NCI-H748 (cell line): ENCODE data around the gene RTTN.

ENCODE experiments used
- DNase-seq: peaks from one replicate; lab custom pipeline; 2025; ENCODE audit not compliant: unreplicated experiment; lab: John Stamatoyannopoulos, UW

RTTN gene

DNA sequence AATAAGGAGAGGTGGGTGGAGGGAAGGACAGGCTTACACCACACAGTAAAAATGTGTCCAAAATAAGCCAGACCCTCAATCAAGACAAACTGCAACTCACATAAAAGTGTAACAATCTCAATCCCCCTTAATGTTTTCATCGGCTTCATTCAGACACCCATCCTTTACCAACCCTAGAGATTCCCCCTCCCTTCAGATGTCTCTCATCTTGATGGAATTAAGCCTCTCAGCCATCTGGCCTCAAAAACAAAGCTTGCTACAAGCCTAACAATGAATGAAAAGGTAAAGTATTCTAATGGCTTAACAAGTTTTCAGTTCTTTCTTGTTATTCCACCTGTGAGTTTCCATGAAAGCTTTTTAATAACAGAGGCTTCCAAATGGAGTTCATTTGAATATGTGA lies 5.2 kb downstream of the RTTN start:
- DNase-seq = no peak

GRCh38 chr18:70197844-70198243 lies 7.6 kb downstream of the RTTN start:
- DNase-seq = no peak

DNA sequence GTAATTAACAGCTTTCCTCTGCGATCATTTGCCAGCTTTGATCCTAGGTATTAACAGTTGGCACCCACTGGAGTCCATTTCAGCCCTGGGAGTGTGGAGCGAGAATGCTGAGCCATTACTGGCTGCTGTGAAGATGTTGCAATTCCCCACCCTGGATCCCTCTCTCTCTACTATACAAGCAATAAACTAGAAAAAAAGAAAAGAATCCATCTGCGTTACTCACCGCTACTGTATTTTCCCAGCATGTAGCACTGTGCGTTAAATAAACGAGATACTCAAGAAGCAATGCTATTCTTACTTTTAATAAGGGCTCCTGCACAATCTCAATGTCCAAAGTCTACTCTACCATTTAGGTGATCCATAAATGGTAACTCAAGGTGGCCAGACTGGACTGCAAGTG lies 8.5 kb downstream of the RTTN start:
- DNase-seq = no peak

GRCh38 chr18:70195852-70196434 lies 9.5 kb downstream of the RTTN start:
- DNase-seq = peak; percentile 54

GRCh38 chr18:70195014-70195614 lies 10.4 kb downstream of the RTTN start:
- DNase-seq = no peak

DNA sequence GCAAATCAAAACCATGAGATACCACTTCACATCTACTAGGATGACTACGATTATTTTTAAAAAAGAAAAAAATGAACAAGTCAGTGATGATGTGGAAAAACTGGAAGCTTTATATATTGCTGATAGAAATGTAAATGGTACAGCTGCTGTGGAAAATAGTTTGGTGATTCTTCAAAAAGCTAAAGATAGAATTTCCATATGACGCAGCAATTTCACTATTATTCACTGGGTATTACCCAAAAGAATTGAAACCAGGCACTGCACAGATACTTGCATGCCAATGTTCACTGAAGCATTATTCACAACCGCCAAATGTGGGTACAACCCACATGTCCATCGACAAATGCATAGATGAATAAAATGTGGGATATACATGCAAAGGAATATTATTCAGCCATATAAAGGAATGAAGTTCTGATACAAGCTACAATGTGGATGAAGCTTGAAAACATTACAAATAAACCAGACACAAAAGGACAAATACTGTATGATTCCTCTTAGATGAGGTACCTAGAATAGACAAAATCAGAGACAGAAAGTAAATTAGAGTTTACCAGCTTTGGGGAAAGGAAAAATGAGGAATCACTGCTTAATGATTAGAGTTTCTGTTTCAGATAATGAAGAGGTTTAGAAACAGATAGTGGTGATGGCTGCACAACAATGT lies 11.1 kb downstream of the RTTN start:
- no peak for DNase-seq

DNA sequence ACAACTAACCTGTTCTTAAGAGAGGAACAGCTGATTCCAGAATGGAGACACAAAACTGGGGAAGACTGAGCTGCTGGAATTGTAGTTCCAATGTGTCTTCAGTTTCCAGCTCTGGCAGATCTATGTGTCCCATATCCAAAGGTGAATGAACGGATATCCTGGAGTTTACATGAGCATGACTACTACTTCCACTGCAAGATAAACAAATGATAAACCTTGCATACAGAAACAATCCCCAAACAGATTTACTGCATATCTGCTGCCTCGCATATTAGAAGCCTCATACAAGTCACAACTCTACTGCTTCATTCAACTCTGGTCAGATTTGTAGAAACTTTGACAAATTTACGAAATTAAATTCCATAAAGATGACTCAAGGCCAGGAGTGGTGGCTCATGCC lies 15.0 kb downstream of the RTTN start:
- DNase-seq = no peak

DNA sequence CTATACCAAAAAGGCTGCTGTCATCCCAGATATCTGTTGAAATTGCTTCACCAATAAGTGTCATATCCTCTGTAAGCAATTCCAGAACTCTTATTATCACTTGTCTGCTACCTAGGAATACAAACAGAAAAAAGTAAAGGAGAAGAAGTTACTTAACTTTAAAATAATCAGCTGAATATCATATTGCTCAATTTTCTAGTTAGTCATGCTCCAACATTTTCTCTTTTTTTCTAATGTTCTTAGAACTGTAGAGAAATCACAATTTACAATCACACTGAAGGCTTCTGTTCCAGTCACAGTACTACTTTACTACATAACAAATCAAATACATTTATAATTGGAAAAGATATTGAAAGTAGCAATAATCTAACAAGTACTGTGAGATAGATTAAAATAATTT lies 17.4 kb downstream of the RTTN start:
- DNase-seq = no peak

DNA sequence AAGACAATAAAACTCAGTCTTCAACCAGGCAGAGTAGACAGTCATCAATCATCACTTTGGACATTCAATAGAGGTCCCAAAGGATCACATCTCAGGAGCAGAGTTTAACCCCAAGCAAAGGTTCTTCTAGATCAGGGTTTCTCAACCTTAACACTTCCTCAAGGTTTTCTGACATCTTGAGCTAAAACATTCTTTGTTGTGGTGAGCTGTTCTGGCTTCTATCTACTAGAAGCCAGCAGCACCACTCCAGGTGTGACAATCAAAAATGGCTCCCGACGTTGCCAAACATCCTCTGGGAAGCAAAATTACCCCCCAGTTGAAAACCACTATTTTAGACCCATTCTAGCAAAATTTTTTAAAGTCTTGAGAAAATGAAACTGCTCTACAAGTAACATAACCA lies 22.0 kb downstream of the RTTN start:
- DNase-seq = no peak

- DNase-seq = no peak
Observed at GRCh38 chr18:70182548-70182947, 22.9 kb downstream of the RTTN start.

DNA sequence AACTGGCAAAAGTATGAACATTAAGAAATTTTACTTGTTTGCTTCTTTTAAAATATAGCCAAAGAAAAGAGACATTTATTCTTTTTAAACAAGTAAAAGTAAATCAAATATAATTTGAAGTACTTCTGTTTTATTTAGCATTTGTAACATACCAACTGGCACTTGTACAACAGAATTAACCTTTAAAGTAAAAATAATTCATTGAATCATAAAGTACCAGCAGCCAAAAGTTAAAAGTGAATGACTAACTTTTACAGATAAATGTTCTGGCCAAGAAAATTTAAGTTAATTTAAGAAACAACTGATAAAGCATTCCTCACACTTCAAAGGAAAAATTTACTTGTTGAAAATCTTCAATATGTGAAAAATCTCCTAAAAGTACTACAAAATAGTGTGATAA lies 23.8 kb downstream of the RTTN start:
- no peak for DNase-seq

- DNase-seq = no peak
Observed at GRCh38 chr18:70181015-70181414, 24.5 kb downstream of the RTTN start.

- DNase-seq = no peak
Observed at GRCh38 chr18:70176537-70176936, 28.9 kb downstream of the RTTN start.

GRCh38 chr18:70175216-70175615 lies 30.3 kb downstream of the RTTN start:
- no peak for DNase-seq

- no peak for DNase-seq
Observed at GRCh38 chr18:70172225-70172624, 33.3 kb downstream of the RTTN start.

GRCh38 chr18:70169747-70170146 lies 35.7 kb downstream of the RTTN start:
- DNase-seq = no peak

DNA sequence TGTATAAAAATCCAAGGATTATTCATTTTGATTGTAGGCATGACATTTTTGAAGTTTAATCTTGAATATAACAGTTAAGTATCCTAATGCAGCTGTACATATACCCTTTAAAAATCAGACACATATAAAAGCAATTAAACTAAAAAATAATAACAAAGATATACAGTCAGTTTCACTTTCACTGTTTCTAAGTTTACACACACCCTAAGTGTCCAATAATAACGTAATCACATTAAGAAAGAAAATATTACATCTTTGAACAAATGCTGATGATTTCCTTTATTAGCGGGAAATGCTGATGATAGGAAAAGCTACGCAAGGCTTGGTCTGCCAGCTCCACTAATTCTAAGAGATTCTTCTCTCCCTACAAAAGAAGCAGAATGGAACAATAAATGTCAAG lies 38.8 kb downstream of the RTTN start:
- no peak for DNase-seq

- DNase-seq = no peak
Observed at GRCh38 chr18:70165936-70166335, 39.6 kb downstream of the RTTN start.

DNA sequence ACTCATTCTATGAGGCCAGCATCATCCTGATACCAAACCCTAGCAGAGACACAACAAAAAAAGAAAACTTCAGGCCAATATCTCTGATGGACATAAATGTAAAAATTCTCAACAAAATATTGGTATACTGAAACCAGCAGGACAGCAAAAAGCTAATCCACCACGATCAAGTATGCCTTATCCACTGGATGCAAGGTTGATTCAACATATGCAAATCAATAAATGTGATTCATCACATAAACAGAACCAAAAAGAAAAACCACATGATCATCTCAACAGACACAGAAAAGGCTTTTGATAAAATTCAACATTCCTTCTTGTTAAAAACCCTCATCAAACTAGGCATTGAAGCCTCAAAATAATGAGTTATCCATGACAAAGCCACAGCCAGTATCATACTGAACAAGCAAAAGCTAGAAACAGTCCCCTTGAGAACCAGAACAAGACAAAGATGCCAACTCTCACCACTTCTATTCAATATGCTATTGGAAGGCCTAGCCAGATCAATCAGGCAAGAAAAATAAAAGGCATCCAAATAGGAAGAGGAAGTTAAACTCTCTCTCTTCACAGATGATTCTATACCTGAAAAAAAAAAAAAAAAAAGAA lies 45.3 kb downstream of the RTTN start:
- no peak for DNase-seq

- no peak for DNase-seq
Observed at GRCh38 chr18:70158992-70159717, 46.3 kb downstream of the RTTN start.

GRCh38 chr18:70156886-70157285 lies 48.6 kb downstream of the RTTN start:
- no peak for DNase-seq
